Cerebellar cortex (tissue), 1 donor: ENCODE data around the gene SENP1.

Source experiments
- DNase-seq: peaks from one replicate; pipeline ENCODE4 v3.0.0-alpha.2; 2015; ENCODE audit warnings: low spot score

SENP1 gene

DNA sequence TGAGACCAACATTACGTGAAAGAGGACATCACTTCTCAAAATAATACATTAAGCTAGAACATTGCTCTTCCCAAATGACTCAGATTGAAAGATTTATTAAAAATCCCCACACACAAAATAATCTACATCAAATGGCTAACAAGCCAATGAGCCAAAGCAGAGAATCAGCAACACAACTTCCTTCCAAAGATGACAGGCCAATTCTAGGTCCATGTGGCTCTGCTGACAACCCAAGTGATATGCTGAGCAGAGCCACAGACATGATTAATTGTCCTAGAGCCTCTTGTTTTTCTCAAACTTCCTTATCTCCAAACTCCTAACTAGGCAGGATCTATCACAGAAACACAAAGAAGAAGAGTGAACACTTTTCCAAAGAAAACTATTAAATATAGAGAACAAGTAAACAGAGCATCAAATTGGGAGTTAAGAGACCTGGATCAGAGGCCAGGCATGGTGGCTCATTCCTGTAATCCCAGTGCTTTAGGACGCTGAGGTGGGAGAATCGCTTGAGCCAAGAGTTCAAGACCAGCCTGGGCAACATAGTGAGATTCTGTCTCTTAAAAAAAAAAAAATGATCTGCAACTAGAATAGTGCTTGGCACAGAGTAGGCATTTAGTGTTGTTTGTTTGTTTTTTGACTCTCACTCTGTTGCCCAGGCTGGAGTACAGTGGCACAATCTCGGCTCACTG is 38.5 kb downstream of the SENP1 start:
- no peak for DNase-seq

DNA sequence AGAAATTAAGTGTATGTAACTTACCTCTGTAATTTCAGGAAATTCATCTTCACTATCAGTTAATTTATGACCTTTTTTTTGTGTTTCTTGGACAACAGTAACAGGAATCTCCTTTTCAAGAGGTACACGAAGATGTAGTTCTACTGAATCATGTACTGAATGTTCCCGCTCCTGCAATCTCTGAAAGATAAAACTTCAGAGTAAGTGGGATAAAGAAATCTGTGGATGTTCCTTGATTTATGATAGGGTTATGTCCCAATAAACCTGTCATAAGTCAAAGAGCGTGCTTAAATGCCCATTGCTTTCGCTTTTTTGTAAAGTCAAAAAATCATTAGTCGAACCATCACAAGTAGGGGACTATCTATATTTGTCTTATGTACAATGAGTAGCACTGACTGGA is 40.8 kb downstream of the SENP1 start:
- no peak for DNase-seq

GRCh38 chr12:48063530-48063929 is 42.3 kb downstream of the SENP1 start:
- DNase-seq, result no peak

- DNase-seq, result peak; percentile 4
Measured at GRCh38 chr12:48061938-48062719, 43.8 kb downstream of the SENP1 start.

GRCh38 chr12:48060474-48060873 is 45.4 kb downstream of the SENP1 start:
- no peak for DNase-seq

DNA sequence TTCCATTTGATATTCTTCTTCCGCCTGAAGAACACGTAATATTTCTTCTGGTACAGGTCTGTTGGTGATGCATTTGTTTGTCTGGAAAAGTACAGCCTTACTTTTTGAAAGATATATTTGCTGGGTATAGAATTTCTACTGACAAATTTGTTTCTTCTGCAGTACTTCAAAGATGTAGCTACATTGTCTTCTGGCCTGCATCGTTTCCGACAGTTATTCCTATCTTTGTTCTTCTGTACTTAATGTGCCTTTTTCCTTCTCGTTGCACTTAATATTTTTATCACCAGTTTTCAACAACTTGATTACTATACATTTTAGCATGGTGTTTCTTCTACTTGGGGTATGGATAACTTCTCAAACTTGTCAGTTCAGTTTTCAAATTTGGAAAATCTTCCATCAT is 47.1 kb downstream of the SENP1 start:
- DNase-seq, result no peak

DNA sequence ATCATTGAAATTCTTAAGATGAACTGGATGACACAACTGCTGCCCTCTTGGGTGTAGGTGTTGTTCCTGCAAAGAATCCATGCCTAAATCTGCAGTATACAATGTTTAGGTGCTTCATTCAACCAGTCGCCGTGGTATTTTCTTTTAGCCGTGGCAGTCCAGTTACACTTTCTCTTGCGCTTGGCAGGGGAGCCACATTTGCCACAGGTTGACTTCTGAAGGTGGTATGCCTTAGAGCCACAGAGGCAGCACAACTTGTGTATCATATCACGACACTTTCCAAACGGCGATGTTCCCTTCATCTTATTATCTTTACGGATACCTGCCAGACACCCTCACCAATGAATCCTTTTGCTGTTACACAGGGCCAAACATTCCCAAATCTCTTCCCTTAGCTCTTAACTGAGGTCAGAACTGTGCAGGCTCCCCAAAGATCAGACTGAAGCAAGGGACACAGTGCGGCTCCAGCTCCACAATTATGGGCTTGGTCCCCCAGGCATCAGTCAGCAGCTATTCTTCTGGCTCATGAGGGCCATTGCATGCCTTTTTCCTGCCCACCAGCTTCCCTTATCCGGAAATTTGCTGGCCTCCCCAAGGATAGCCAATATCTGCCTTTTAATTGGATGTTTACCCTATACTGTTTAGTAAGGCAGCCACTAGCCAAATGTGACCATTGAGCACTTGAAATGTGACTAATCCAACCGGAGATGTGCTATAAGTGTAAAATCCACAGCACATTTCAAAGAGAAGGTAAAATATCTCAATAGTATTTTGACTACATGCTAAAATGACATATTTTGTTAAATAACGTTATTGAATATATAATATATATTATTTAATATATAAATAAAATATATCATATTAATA is 50.7 kb downstream of the SENP1 start:
- no peak for DNase-seq

DNA sequence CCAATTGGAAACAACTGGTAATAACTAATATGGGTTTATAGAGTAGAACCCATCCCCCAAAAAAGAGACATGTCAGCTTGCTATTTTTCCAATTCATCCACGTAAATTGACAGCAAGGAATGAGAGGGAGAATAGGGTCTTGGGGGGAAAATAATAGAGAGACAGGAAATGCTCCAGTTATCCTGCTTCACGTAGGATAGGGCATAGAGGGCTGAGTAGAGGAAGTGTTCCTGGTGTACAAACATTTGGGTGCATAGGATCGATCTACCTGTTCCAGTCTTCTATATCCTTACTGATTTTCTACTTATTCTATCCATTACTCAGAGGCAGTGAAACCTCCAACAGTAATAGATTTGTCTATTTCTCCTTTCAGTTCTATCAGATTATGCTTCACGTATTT is 52.0 kb downstream of the SENP1 start:
- DNase-seq, result no peak

DNA sequence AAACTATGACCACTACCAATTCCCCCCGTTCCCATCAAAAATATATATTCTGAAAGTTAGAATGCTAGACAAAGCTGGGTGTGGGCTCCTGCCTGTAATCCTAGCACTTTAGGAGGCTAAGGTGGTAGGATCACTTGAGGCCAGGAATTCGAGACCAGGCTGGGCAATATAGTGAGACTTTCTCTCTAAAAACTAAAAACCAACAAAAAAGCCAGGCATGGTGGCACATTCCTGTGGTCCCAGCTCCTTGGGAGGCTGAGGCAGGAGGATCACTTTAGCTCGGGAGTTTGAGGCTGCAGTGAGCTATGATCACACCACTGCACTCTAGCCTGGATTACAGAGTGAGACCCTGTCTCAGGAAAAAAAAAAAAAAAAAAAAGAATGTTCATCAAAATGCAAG is 52.8 kb downstream of the SENP1 start:
- DNase-seq, result no peak

GRCh38 chr12:48051681-48052080 is 54.2 kb downstream of the SENP1 start:
- DNase-seq, result no peak

- DNase-seq, result no peak
Measured at GRCh38 chr12:48050174-48050573, 55.7 kb downstream of the SENP1 start.

DNA sequence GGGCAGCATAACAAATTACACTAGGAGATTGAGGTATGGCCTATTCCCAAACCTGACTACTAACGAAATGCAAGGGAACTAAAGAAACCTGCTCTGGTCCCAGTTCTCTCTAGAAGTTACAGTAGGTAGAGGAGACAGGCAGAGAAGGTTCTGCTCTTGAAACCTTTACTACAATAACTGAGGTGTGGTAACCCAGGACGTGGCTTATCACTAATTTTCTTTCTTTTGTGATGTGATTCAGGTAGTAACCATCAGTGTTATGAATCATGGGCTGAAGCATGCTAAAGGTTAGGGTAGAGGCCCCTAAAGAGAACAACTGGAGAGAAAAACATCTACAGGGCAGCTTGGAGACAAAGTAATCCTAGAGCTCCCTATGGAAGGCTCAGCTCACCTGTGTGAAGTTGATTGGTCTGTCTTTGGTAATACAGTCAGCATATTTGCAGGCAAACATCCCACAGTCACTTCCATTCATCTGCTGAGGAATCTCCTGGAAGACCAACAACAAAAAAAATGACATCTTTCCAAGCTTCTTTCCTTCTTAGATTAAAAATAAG is 59.8 kb downstream of the SENP1 start:
- DNase-seq, result no peak

DNA sequence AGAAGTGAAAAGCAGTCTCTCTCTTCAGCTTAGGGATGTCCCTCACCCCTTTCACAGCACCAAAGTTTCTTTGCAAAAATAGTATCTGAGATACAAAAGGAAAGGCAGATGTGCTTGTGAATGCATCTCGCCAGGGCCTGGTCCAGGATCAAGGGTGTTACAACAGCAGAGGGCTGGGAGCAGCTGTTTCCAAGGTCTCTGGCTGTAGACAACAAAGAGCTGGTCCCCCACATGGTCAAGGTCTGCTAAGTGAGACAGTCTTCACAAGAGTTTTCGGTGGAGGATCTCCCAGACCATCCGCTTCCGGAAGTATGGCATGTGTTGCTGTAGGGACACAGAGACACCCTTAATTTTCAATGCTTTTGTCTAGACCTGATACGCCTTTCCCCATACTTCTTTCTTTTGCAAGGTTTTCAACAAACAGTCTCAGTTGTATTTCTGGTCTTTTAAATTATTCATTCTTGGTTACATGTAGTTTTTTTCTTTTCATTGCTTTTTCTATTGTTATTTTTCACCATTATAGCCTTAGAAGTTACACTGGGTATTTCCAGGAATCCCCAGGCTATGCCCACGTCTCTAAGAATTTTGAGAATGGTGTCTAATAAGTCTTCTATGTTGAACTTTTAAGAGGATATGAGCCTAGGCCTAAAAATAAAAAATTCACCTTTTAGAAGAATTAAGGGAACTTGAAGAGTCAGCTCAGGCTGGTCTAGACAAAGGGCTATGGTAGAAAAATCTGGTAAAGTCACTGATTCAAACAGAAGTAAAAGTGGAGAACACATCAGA is 60.6 kb downstream of the SENP1 start:
- no peak for DNase-seq

- no peak for DNase-seq
Measured at GRCh38 chr12:48044396-48044795, 61.5 kb downstream of the SENP1 start.

DNA sequence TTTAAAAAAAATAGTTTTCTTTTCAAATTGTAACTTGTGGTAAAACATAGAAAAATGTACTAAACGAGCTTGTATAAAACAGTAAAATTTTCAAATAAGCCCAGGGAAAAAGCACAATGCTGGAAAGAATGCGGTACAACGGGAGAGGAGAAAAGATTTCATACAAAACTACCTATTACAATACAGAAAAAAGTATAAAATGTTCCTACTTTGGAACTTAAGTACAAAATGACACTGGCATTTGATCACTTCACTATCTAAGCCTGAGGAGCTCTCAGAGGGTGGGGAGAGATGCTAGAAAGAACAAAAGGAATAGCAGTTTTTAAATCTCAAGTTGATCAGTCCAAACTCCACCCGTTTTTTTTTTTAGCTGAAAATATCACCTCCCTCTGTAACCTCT is 62.1 kb downstream of the SENP1 start:
- no peak for DNase-seq

- DNase-seq, result no peak
Measured at GRCh38 chr12:48041591-48042423, 64.1 kb downstream of the SENP1 start.

DNA sequence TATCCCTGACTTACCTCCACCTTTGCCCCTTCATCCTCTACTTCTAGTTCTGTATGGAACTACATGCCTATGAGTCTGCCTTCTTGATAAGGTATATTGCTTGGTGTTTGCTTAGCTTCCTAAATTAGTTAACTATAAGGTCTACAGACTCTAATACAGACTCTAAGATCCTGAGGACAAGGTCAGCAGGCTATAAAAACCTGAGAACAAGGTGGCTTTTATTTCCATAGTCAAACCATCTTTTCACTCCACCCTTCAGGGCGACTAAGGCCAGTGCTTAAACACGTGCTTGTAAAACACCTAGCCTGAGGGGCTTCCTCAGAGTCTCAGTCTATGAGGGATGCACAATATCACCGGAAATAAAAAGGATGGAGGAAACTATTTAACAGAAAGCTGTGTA is 65.5 kb downstream of the SENP1 start:
- no peak for DNase-seq

DNA sequence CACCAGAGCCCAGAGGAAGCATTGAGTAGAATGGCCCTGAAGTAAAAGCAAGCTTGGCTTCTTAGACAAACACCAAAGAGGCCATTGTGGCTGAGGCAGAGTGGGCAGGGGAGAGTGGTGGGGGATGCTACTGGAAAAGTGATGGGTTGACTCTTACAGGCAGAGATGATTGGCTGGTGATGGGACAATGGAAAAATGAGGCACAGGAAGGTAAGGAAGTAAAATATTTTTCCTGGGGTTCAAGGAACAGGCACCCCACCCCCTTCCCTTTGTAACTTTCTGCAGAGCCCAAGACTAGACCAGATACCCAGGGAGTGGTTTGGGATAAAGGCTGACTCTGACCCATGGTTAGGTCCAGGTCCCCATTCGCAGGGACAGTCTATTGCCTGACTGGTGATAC is 66.7 kb downstream of the SENP1 start:
- DNase-seq, result no peak

DNA sequence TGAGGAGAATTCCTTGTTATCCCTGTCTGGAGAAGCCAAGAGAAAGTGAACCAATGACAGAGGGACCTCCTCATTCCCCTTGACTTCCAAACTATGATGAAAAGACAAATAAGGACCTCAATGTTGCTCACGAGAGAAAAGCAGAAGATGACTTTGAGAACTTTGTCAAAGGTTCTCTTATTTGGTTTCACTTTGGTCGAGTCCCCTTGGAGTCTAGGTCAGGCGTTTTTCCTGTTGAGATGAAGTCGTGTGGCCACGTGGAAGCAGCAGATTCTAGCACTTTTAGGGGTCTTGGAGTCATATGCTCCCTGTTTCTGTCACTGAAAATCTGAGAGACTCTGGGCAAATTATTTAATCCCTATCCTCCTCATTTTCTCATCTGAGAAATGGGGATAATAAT is 67.8 kb downstream of the SENP1 start:
- no peak for DNase-seq

GRCh38 chr12:48037267-48037915 is 68.5 kb downstream of the SENP1 start:
- no peak for DNase-seq
